Breast epithelium (tissue), 3 donors: Measurements from ENCODE around the gene COL23A1.

ENCODE experiments used
- CTCF ChIP-seq, 3 donors: fragments of 450-650 bp; IDR thresholded peaks; one replicate each; pipeline ENCODE4 v1.5.1; 2016 to 2017; ENCODE audit warnings: antibody characterized with exemption in 3 of 3, mild to moderate bottlenecking in 3 of 3, moderate library complexity in 3 of 3
- POLR2A ChIP-seq: fragments of 450-650 bp; IDR thresholded peaks from one replicate; pipeline ENCODE4 v1.6.1; 2016; ENCODE audit warnings: antibody characterized with exemption, mild to moderate bottlenecking, moderate library complexity
- POLR2AphosphoS5 ChIP-seq, 3 donors: sonication (generic); formaldehyde crosslinking; IDR thresholded peaks; one replicate each; pipeline ENCODE4 v1.6.1; 2017; ENCODE audit warnings: antibody characterized with exemption in 3 of 3

- TF ChIP-seq POLR2AphosphoS5 (IDR thresholded peaks at IDR 0.05): no peak
- no peak for TF ChIP-seq CTCF (IDR thresholded peaks at IDR 0.05)
- no peak for TF ChIP-seq POLR2A
Observed at GRCh38 chr5:178355671-178356070, 234.5 kb downstream of the COL23A1 start.
